ENCODE results near the gene CLCN4.
A peak's percentile ranks its signal among the peaks of the same experiment; 100 is the strongest.

CLCN4 gene

DNA sequence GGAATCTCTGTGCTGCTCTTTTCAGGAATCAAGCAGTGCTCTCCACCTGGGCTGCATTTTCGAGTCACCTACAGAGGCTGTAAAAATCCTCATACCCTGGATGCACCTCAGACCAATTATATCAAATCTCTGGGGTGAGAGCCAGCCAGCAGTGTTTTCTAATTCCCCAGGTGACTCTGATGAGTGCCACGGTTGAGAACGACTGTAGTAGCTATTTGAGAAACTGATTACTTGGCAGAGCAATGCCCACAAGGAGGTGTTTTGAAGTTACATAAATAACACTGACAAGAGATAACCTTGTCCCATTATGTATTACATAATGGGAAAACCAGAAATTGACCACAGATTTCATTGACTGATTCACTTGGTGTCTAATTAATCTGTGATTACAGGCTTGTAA is 46.8 kb downstream of the CLCN4 start:
- peaks cover 19% of the 10 kb centered on the region for H3K36me3 Mint-ChIP-seq
- H3K27me3 Mint-ChIP-seq, result no peaks in the 10 kb centered on the region
- H3K9me3 Mint-ChIP-seq, result peaks cover 1% of the 10 kb centered on the region
- DNase-seq (ENCODE audit: low spot score in 2 of 2) (no peak), ATAC-seq (ENCODE audit: low read depth) (no peak)
- peak overlapping the region; percentile 63 for H3K27ac Mint-ChIP-seq
- H3K4me3 Mint-ChIP-seq, result no peak overlapping the region
- peaks cover 16% of the 10 kb centered on the region for H3K4me1 Mint-ChIP-seq

GRCh38 chrX:10206317-10206716 is 49.5 kb downstream of the CLCN4 start:
- ATAC-seq (ENCODE audit: low read depth) (no peak), DNase-seq (ENCODE audit: low spot score in 2 of 2) (no peak)
- Mint-ChIP-seq H3K4me1 (peaks cover 8% of the 10 kb centered on the region), H3K27ac (no peak overlapping the region), H3K4me3 (no peak overlapping the region), H3K9me3 (no peaks in the 10 kb centered on the region), H3K27me3 (no peaks in the 10 kb centered on the region), H3K36me3 (peaks cover 16% of the 10 kb centered on the region)

DNA sequence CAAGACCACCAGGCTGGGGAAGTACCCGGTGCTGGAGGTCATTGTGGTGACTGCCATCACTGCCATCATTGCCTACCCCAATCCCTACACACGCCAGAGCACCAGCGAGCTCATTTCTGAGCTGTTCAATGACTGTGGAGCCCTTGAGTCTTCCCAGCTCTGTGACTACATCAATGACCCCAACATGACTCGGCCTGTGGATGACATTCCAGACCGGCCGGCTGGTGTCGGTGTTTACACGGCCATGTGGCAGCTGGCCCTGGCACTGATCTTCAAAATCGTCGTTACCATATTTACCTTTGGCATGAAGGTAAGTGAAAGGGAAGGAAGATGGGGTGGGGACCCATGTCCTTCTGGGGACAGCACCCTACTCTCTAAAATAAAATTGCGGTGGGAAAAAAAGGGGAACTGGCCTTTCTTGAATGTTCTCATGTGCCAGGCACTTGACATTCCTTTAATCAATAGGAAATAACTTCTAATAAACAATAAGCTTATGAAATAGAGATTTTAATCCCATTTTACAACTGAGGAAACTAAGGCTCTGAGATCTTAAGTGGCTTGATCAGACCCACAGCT is 51.6 kb downstream of the CLCN4 start:
- Mint-ChIP-seq H3K4me3 (peak overlapping the region; percentile 17), H3K36me3 (peaks cover 16% of the 10 kb centered on the region), H3K27ac (peak overlapping the region; percentile 87), H3K27me3 (no peaks in the 10 kb centered on the region), H3K4me1 (peaks cover 8% of the 10 kb centered on the region), H3K9me3 (no peaks in the 10 kb centered on the region)
- ATAC-seq (ENCODE audit: low read depth), result peak; percentile 78
- DNase-seq (ENCODE audit: low spot score in 2 of 2), result no peak

DNA sequence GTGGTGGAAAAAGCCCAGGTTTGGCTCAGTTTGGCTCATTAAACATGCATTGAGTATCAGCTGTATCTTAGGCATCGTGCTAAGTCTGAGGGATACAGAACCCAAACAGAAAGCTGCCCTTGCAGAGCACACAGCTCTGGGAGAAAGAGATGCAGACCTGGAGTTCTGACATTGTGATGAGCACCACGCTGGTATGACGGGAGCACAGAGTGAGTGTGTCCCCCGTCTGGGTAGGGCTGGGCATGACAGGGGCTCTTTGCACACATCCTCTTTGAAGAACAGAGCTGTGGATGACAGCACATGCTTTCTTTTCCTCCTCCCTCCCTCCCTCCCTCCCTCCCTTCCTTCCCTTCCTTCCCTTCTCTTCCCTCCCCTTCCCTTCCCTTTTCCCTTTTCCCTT is 52.2 kb downstream of the CLCN4 start:
- no peak for DNase-seq (ENCODE audit: low spot score in 2 of 2)
- no peaks in the 10 kb centered on the region for H3K27me3 Mint-ChIP-seq
- no peaks in the 10 kb centered on the region for H3K9me3 Mint-ChIP-seq
- H3K4me1 Mint-ChIP-seq, result peaks cover 8% of the 10 kb centered on the region
- H3K4me3 Mint-ChIP-seq, result no peak overlapping the region
- H3K36me3 Mint-ChIP-seq, result peaks cover 15% of the 10 kb centered on the region
- H3K27ac Mint-ChIP-seq, result no peak overlapping the region
- ATAC-seq (ENCODE audit: low read depth), result peak; percentile 70

DNA sequence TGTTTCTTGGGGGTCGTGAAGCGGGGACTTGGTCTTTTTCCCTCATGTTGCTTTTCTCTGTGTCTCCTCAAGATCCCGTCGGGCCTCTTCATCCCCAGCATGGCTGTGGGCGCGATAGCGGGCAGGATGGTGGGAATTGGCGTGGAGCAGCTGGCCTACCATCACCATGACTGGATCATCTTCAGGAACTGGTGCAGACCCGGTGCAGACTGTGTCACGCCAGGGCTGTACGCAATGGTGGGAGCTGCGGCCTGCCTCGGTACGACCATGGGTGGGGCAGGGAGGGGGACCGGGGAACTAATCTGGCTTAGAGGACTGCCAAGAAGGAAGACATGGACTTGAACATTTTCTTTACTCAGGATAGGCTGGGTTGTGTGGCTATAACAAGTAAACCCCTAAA is 55.6 kb downstream of the CLCN4 start:
- H3K4me3 Mint-ChIP-seq, result no peak overlapping the region
- no peak overlapping the region for H3K27ac Mint-ChIP-seq
- ATAC-seq (ENCODE audit: low read depth), result no peak
- peaks cover 8% of the 10 kb centered on the region for H3K4me1 Mint-ChIP-seq
- H3K9me3 Mint-ChIP-seq, result no peaks in the 10 kb centered on the region
- H3K36me3 Mint-ChIP-seq, result peaks cover 9% of the 10 kb centered on the region
- no peaks in the 10 kb centered on the region for H3K27me3 Mint-ChIP-seq
- no peak for DNase-seq (ENCODE audit: low spot score in 2 of 2)

- Mint-ChIP-seq H3K27me3 (no peaks in the 10 kb centered on the region), H3K36me3 (peaks cover 4% of the 10 kb centered on the region), H3K4me1 (peaks cover 3% of the 10 kb centered on the region), H3K9me3 (no peaks in the 10 kb centered on the region), H3K4me3 (no peak overlapping the region), H3K27ac (no peak overlapping the region)
- no peak for ATAC-seq (ENCODE audit: low read depth)
- no peak for DNase-seq (ENCODE audit: low spot score in 2 of 2)
Measured at GRCh38 chrX:10213716-10214115, 56.9 kb downstream of the CLCN4 start.

DNA sequence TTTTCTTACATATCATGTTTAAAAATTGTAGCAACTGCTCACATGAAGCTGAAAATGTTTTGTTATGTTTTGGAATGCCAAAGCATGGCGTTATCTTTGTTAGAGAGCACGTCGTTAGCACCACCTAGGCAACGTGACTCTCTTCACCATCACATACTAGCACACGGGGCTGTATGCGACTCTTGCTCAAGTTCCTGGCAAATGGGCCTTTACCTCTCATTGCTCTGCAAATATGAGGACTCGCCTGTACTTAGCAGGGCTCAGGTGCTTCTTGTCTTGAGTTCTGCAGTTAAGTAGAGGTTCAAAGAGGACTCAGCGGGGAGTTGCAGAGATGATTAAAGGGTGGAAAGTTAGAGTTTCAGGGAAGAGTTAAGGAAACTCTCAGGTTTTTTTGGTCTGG is 59.4 kb downstream of the CLCN4 start:
- Mint-ChIP-seq H3K4me1 (peaks cover 9% of the 10 kb centered on the region), H3K27ac (no peak overlapping the region), H3K4me3 (no peak overlapping the region), H3K9me3 (no peaks in the 10 kb centered on the region), H3K36me3 (peaks cover 10% of the 10 kb centered on the region), H3K27me3 (no peaks in the 10 kb centered on the region)
- no peak for DNase-seq (ENCODE audit: low spot score in 2 of 2)
- no peak for ATAC-seq (ENCODE audit: low read depth)

- Mint-ChIP-seq H3K27ac (no peak overlapping the region), H3K4me1 (peaks cover 15% of the 10 kb centered on the region), H3K36me3 (peaks cover 16% of the 10 kb centered on the region), H3K4me3 (no peak overlapping the region), H3K9me3 (no peaks in the 10 kb centered on the region), H3K27me3 (no peaks in the 10 kb centered on the region)
- ATAC-seq (ENCODE audit: low read depth) (peak; percentile 51), DNase-seq (ENCODE audit: low spot score in 2 of 2) (no peak)
Measured at GRCh38 chrX:10217198-10217597, 60.4 kb downstream of the CLCN4 start.

DNA sequence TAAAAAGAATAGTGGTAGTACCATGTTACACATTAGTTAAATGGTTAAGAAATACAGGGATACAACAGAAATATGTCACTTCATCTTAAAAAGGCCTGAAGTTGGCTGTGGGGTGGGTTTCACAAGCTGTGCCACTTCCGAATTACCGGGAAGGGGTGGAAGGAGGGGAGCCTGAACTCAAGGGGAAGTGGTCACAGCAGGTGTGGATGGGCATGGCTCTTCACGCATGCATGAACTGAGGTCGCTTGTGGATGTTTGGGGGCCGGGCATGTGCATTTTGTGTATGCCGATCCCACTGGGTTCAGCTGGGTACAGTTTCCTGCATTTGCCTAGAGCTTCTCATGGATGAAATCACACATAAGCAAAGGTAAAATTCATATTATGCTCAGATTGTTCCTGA is 64.9 kb downstream of the CLCN4 start:
- Mint-ChIP-seq H3K9me3 (peaks cover 4% of the 10 kb centered on the region), H3K27ac (peak overlapping the region; percentile 65), H3K36me3 (peaks cover 41% of the 10 kb centered on the region), H3K27me3 (no peaks in the 10 kb centered on the region), H3K4me3 (peak overlapping the region; percentile 37), H3K4me1 (peaks cover 15% of the 10 kb centered on the region)
- DNase-seq (ENCODE audit: low spot score in 2 of 2) (no peak), ATAC-seq (ENCODE audit: low read depth) (peak; percentile 74)

DNA sequence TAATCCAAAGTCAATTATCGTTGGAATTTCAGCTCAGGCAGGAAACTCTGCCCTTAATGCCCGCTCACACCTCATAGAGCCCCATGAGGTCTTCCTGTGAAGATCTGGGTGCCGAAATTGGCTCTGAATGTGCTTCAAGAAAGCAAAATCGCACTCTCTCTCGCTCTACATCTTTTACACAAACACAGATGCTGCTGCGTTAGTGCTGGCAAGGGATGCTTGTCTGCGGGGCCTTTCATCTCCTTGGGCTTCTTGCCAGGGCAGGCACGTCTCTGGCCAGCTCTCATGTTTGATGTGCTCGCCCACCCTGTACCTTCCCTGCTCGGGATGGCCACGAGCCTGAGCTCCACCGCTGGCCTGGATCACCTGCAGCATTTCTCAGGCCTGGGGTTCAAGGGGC is 66.5 kb downstream of the CLCN4 start:
- no peaks in the 10 kb centered on the region for H3K27me3 Mint-ChIP-seq
- no peak for DNase-seq (ENCODE audit: low spot score in 2 of 2)

GRCh38 chrX:10223781-10224180 is 67.0 kb downstream of the CLCN4 start:
- no peak for DNase-seq (ENCODE audit: low spot score in 2 of 2)
- H3K4me3 Mint-ChIP-seq, result no peak overlapping the region
- no peak for ATAC-seq (ENCODE audit: low read depth)
- peaks cover 44% of the 10 kb centered on the region for H3K36me3 Mint-ChIP-seq
- no peak overlapping the region for H3K27ac Mint-ChIP-seq
- peaks cover 14% of the 10 kb centered on the region for H3K4me1 Mint-ChIP-seq
- peaks cover 4% of the 10 kb centered on the region for H3K9me3 Mint-ChIP-seq
- no peaks in the 10 kb centered on the region for H3K27me3 Mint-ChIP-seq

More for the DNA sequence above, 66.5 kb downstream of the CLCN4 start:
- Mint-ChIP-seq H3K4me1 (peaks cover 15% of the 10 kb centered on the region), H3K4me3 (no peak overlapping the region), H3K36me3 (peaks cover 44% of the 10 kb centered on the region), H3K9me3 (peaks cover 4% of the 10 kb centered on the region), H3K27ac (no peak overlapping the region)
- no peak for ATAC-seq (ENCODE audit: low read depth)

DNA sequence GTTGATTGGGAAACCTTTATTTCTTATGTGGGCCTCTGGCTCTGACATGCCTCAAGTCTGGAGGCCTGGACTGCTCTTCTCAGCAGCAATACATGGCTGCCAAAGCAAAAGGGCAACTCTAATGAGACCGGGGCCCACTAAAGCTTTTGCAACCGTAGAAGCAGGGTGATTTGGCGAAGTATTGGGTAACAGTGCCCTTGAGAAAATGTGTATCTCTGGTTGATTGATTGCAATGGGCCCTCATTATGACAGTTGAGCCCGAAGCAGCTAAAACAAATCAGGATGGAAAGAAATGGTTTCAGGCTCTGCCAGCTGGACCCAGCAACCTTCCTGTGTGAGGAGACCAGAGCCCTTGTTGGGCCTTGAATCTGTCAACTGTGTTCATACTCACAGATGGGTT is 73.4 kb downstream of the CLCN4 start:
- Mint-ChIP-seq H3K4me1 (no peaks in the 10 kb centered on the region), H3K27ac (no peak overlapping the region), H3K9me3 (peaks cover 2% of the 10 kb centered on the region), H3K27me3 (no peaks in the 10 kb centered on the region), H3K36me3 (peaks cover 31% of the 10 kb centered on the region), H3K4me3 (no peak overlapping the region)
- DNase-seq (ENCODE audit: low spot score in 2 of 2) (no peak), ATAC-seq (ENCODE audit: low read depth) (no peak)

DNA sequence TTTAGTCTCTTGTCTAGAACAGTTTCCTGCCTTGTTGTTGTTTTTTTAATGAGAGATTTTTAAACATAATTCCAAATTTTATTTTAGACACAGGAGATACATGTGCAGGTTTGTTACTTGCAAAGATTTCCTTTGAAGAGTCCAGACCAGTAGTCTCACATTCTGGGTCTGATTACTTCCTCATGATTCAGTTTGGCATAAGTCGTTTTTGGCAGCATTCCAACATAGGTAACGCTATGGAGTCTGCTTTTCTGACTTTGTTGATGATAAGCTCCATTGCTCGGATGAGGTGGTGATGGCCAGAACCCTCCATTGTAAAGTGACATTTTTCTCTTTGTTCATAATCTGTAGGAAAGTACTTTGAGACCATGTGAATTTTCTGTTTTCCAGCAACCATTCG is 74.7 kb downstream of the CLCN4 start:
- H3K4me1 Mint-ChIP-seq, result no peaks in the 10 kb centered on the region
- ATAC-seq (ENCODE audit: low read depth) (no peak), DNase-seq (ENCODE audit: low spot score in 2 of 2) (no peak)
- H3K36me3 Mint-ChIP-seq, result peaks cover 22% of the 10 kb centered on the region
- no peaks in the 10 kb centered on the region for H3K9me3 Mint-ChIP-seq
- no peak overlapping the region for H3K27ac Mint-ChIP-seq
- H3K4me3 Mint-ChIP-seq, result no peak overlapping the region
- no peaks in the 10 kb centered on the region for H3K27me3 Mint-ChIP-seq

DNA sequence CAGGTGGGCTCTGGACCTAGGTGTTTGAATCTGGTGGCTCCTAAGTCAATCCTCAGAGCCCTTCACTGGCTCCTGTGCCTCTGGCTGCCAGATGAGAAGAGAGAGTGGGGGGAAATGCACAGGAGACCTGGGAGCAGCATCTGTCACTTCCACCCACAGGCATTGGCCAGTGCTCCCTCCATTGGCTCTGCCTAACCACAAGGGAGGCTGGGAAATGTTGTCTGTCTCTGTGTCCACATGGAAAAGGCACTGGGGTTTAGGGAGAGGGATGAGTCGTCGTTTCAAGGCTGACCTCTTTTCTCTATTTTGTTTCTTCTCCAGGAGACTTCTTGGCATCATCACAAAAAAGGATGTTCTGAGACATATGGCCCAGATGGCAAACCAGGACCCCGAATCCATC is 76.4 kb downstream of the CLCN4 start:
- H3K4me3 Mint-ChIP-seq, result no peak overlapping the region
- H3K27ac Mint-ChIP-seq, result no peak overlapping the region
- H3K4me1 Mint-ChIP-seq, result no peaks in the 10 kb centered on the region

DNA sequence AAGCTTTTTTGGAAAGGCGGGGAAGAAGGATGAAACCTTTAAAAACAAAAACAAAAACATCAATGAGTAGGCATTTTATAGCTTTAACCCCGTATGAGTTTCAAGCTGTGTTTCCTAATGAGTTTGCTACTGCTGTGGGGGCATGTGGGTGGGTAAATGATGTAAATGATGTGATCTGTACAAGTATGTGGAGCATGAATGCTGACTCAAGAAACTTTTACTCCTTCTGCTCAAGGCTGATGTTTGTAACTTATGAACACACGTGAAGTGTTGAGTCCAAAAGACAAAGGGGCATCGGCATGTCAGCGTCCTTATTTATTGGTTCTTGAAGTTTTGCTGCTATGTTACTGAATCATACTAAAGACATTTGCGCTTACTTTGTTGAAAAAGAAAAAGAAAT is 76.9 kb downstream of the CLCN4 start:
- Mint-ChIP-seq H3K27ac (no peak overlapping the region), H3K4me1 (no peaks in the 10 kb centered on the region), H3K27me3 (no peaks in the 10 kb centered on the region), H3K4me3 (no peak overlapping the region), H3K9me3 (no peaks in the 10 kb centered on the region), H3K36me3 (peaks cover 18% of the 10 kb centered on the region)
- ATAC-seq (ENCODE audit: low read depth), result no peak
- DNase-seq (ENCODE audit: low spot score in 2 of 2), result no peak

More for the DNA sequence above, 76.4 kb downstream of the CLCN4 start:
- no peaks in the 10 kb centered on the region for H3K9me3 Mint-ChIP-seq
- H3K36me3 Mint-ChIP-seq, result peaks cover 18% of the 10 kb centered on the region
- no peaks in the 10 kb centered on the region for H3K27me3 Mint-ChIP-seq
- ATAC-seq (ENCODE audit: low read depth), result no peak
- no peak for DNase-seq (ENCODE audit: low spot score in 2 of 2)
